H54 (cell line): ENCODE measurements around the gene EBF3.

Source experiments
- DNase-seq: peaks from one replicate; pipeline ENCODE4 v3.0.0; 2011; ENCODE audit warnings: low spot score, mixed read lengths; ENCODE audit not compliant: insufficient read length
- FAIRE-seq: peaks from 3 replicates; lab custom pipeline; 2011; peaks lifted over from hg19 to GRCh38; lab: Jason Lieb, UNC
- POLR2A ChIP-seq: IDR thresholded peaks from 2 replicates; pipeline ENCODE4 v1.6.1; 2011; ENCODE audit warnings: low read depth, mild to moderate bottlenecking, low read length

The EBF3 gene

DNA sequence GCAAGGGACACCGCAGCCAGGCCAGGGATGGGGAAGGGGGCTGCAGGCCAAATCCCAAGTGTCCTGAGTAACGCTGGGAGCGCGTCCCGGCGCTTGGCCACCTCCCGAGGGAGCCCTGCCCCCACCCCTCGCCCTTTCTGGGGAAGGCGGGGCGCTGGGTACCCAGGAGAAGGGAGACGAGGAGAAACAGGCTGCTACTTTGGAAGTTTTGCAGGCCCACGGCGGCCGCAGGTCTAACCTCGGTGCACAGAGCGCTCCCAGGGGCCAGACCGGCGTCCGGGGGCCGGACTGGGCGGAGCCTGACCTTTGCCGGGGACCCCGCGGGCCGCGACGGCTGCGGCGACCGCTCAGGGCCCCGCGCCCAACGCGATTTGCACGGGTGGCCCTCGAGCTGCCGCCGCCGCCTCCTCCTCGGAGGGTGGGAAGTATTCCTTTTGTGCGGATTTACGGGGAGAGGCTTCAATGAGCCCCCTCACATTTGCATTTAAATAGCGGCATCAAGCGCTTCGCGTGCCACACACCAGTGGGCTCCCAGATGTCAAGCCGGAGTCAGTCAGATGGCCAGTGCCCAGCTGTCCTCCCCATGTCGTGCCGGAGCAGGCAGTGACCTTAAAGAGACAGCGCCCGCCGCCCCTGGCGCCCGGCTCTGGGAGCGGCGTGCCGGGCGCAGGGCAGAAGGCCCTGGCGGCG is 3.0 kb upstream of the EBF3 start:
- DNase-seq (no peak), FAIRE-seq (no peak)
- TF ChIP-seq POLR2A, result no peak

DNA sequence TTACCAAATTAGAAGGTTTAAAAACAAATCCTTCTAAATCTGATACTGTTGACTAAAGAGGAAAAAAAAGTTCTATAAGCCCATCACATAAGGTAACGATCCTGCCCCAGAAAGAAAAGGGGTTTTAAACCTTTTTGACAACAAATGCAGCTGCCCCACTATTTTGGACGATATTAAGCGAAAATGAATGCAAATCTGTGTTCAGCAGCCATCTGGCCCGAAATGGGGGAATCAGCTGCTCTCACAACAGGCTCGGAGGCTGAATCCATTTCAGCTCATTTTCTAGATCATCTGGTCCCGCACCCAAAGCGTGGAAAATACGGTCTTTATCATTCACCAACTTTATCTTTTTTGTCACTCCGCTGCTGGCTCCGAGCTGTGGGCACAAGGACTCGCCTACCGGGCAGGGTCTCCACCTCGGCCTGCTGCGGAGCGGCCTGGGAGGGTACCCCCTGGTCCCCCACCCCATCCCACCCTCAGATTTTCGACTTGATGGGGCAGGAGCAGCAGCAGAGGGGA is 2.4 kb upstream of the EBF3 start:
- TF ChIP-seq POLR2A, result no peak
- DNase-seq (no peak), FAIRE-seq (no peak)

DNA sequence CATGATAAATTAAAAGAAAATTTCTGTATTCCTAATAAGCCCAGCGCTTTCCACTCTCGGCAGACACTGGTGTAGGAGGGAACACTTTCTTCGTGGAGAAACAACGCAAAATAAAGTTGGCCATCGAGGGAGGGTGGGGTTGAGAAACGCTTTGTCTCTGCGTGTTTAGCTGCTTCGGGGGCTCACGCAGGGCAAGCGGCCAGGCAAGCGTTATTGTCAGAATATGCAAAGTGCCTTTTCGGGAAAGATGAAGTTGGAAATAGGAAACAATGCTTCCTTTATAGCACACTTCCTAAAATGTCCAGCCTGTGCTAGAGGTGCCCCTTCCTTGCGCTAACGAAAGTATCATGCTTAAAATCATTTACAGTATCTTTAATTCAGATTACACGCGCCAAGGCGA is 1.9 kb upstream of the EBF3 start:
- DNase-seq (no peak), FAIRE-seq (no peak)
- TF ChIP-seq POLR2A, result no peak

DNA sequence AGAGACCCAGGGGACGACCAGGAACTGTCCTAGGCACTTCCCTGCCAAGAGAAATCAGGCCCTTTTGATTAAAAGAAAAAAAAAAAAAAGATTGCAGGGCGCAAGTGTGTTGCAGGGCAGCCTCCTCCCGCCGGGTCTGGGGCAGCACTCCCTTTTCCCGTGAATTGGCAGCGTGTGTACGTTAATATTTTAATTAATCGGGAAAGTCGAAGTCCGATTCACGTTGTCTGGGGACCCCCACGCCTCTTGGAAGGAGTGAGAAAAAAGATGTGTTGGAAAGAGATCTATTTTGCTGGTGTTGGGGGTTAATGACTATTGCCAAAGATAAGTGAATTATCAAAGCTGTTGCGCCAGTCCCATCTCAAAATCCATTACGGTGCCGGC is 1.3 kb upstream of the EBF3 start:
- TF ChIP-seq POLR2A, result no peak
- no peak for DNase-seq
- FAIRE-seq, result no peak

DNA sequence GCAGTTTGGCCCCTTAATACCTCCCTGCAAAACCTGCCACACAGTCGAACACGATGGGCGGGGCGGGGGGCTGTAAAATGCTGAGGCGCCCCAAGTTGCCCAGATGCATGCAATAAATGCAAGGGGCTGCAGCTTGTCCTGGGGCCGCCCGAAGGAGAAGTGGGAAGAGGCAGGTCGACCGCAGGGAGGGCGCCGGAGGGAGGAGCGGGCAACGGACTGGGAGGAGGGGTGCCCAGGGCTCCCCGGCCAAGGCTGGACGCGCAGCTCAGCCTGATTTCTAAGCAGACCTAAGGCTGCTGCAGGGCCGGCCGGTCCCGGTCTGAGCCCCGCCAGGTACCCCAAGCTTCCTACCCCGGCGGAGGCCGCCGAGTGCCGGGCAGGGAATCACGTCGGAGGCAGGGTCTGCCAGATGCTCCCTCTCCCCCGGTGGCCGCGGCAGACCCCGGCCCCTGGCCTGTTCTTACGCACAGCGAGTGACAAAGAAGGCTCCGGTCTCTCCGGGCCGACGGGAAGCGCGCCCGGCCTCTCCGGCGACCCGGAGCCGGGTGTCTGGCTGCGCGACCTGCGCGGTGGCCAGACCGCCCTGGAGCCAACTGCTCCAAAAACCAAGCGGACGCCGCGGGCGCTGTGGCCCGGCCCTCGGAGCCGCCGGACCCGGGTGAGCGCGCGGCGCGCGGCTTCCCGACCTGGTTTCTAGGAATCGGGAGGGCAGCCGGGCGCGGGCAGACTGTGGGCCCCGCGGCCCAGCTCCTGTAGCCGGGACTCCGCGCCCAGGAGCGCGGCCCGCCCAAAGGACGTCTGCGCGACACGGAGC is 744 bp upstream of the EBF3 start:
- FAIRE-seq (no peak), DNase-seq (no peak)
- TF ChIP-seq POLR2A, result no peak

DNA sequence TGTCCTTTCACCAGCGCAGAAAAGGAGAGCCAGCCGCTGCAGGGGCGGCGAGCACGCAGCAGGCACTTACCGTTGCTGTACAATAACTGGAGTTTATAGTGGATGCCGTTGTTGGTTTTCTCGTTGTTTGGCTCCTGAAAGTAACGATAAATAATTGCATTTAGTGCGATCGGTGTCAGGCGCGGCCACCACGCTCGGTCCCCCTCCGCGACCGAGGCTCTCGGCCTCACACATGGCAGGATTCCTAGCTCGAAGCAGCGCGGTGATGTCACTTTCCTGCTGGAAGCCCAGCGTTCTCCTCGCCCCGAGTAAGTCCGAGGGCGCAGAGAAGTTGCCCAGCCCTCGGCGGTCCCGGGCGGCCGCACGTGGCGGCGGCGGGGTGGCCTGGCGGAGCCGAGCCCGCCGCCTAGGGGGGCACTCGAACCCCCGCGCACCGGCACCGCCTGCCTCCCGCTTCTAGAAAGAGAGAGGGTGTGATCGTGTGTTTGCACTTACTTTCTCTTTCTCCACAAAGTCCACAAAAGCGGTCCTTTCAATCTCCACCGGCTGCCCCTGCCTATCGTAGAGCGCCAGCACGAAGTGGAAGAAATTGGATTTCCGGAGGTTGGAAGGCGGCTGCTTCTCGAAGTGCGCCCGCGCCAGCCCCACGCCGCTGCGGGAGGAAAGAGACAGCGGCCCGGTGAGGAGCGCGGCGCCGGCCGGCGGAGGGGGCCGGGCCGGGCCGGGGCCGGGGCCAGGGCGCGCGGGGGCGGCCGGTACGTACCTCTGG is 1.0 kb downstream of the EBF3 start:
- DNase-seq (no peak), FAIRE-seq (no peak)
- no peak for TF ChIP-seq POLR2A

DNA sequence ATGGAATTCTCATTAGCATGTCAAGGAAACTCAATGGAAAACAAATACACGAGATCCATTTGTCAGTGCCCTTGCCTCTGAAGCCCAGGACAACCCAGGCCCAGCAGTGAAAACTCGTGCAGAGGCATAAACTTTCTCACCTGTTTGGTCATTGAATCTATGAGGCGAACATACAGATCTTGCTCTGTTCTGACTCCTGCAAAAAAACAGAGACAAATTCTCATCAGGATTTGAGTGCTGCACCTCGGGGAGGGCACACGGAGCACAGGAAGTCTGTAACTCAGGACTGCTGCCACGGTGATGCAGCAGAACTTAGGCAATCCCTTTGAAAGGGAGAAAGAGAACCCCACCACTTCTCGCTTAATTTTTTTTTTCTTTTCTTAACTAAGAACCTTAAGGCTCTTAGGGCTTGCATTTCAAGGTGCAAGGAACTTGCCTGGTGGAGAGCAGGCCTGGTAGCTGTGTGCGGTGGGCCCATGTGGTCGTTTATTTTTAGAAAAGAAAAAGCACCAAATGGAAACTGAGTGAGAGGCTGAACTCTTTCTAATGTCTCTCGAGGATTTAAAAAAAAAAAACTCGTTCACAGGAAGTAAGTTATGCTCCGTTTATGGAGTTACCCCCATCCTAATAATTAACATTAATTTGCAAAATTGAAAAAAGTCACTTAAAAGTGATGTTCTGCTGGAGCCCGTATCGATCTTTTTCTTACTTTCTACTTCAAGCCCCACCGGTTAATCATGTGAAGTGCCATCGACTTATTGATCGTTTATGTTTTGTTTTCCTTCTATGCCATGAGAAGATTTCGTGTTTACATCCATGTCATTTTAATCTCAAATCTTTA is 1.8 kb downstream of the EBF3 start:
- peak; percentile 22 for DNase-seq
- FAIRE-seq, result no peak

DNA sequence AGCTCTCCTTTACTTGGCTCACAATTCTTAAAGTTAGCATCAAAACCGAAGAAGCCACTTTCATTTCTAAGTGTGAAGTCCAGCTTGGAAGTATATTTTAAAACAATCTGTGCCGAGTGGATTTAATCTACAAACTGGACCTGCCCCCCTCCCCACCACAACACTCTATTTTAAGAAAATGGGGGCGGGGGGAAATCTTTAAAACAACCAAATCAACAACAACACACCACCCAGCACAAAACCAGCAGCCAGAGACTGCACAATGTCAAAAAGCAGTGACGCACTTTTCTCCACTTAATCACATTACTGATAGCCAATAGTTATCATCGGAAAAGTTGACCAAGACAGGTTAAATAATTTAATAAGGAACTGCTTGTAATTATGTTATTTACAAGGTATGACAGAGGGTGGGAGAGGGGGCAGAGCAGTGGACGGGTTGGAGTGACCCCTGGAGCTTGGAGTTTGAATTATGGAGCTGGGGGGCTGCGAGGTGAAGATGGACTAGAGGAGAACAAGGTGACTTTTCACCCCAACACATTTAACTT is 2.8 kb downstream of the EBF3 start:
- DNase-seq (no peak), FAIRE-seq (no peak)
- no peak for TF ChIP-seq POLR2A

More for the DNA sequence above, 1.8 kb downstream of the EBF3 start:
- no peak for TF ChIP-seq POLR2A

DNA sequence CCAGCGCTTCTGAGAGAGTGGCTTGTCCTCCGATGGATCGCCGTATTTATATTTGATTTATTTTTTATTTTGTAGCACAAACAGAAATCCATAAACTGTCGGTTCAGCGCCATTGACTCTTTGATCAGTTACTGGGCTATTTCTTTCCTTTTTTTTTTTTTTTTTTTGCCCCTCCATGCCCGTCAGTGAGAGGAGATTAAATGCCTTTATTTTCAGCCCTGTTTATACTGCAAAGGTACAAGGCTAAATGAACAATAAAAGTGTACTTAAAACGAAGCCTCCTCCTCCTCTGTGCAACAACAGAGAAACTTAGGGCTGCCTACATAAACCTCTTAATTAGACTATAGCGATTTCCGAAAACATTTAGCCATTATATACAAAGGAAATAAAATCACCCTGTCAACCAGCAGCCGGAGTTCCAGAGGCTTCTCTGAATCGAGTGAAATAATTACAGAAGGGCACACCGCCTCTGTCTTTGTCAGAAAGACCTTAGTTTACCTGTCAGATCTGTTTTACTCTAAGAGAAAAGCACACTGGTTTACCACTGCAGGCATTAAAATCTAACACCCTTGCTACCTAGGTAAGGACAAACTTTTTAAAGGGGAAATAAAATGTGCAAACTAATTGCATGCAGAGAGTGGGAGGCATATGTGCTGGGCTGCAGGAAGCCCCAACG is 3.5 kb downstream of the EBF3 start:
- no peak for TF ChIP-seq POLR2A
- FAIRE-seq, result no peak
- no peak for DNase-seq

DNA sequence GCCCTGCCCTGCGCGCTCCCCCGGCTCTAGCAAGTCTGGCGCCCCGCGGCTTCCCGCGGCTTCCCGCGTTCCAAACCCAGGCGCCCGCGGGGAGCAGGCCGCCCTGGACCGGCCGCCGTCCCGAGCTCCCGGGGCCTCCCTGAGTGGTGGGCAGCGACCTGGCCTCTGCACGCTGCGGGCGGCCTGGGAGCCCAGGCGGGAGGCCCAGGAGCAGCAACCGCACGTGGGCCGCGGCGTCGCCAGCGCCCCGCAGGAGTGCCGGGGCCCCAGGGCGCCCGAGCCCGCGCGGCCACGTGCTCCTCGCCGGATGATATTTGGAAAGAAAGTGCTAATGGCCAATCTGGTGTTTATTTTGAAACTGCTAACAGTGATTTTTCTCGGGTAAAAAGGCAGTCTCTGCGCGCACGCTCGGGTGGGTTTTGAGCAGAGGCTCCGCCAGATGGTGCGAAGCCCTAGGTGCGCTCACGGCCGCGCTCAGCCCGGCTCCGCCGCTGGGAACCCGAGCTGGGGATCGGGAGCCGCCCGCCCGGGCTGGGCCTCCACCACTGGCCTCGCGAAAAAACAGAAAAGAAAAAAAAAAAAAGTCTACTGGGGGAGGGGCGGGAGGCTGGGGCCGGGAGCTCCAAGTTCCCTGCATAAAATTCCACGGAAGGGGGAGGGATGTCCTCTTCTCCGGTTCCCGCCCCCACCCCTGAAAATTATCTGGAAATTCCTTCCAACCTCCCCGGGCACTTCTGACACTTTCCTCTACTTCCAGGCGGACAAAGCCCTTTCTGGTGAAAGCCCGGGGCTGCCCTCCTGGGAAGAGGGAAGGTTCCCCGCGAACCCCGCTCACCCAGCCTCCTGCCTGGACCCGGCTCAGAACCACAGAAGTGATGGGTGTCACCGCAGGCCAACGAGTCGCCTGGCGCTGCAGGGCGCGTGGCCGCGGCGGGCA is 4.3 kb downstream of the EBF3 start:
- no peak for TF ChIP-seq POLR2A
- FAIRE-seq (no peak), DNase-seq (no peak)

DNA sequence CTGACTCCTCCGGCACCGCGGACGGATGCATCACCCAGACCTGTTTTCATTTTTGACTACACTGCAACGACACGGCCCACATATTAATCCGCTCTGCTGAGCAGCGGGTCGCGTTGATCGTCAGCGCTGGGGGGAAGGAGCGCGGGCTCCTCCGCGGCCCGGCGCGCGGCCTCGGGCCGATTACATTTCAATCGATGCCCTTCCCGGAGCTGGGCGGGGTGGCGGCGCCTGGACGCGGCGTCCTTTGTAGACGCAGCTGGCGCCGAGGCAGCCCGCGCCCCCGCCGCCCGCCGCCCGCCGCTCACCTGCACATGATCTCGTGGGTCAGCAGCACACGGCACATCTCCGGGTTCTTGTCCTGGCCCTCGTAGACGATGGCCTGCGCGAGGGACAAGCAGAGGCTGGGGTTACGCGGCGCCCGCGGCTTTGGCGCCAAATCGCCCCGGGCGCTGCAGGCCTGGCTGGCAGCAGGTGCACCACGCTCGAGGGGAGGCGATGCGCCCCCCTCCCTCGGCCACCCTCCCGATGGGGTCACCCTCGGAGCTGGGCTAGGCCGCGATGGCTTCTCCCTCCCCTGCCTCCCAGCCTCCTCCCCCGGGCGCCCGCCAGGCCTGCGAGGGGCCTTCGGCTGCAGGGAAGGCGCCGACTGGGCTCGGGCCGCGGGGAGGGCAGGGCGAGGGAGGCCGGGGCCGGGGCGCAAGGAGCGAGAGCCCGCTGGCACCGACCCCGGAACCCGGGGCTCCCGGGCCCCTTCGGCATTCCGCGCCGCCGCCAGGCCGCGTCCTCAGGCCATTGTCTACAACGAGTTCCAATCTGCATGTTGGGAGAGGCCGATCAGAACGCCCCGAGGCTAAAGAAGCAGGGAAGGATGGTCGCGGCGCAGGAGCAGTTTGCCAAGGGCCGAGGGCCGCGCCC is 5.2 kb downstream of the EBF3 start:
- no peak for DNase-seq
- FAIRE-seq, result no peak
- TF ChIP-seq POLR2A, result no peak
